ENCODE results near the gene SMYD3. TPM values are rescaled to one million over a fixed set of nuclear protein-coding genes. Genes with fewer than 3 reads are reported as not detected.

Gene SMYD3
- total and polyA plus RNA-seq, 9 donors = 10.8 to 24.0 (median 13.7) TPM

DNA sequence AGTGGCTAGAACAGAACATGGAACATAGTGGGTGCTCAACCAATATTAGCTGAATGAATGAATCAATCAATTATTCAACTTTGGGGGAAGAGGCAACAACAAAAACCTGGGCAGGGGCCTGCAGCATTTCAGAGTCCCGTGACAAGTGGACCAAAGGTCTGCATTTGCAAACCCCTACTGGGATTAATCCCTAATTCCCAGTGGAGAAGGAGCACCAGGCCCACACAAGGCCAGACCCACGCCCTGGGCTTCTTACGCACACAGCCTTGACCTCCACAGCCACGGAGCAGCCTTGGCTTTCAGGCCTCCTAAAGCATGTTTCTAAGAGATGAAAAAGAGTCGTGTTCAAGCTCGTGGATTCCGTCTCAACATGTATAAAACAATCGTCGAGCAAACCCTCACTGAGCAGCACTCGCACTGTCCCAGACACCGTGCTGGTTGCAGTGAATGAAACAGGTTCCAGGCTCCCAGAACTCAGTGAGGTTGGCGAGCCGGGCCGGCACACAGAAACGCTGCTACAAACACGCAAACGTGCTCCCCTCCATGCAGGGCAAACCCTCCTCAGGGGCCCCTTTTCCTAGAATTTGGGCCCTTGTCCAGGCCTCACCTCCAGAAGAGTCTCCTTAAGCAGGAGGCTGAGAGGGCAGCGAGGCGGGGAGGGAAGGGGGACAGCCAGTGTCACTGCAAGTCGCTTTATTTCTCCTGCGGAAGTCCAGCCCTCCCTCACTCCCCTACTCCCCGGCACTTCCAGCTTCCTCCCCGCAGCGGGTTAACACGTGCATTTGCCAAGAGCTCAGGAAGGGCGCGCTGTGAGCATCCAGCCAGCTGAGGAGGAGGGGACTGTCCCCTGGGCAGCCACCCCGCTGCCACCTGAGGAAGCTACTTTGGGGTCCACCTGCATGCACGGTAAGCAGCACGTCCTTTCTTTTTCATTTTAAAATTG lies 795.8 kb downstream of the SMYD3 start:
- DNase-seq = no peak
- WGBS, 3 donors = 60 to 72% (median 65%) methylated on average over 30 of the region's 30 CpGs

DNA sequence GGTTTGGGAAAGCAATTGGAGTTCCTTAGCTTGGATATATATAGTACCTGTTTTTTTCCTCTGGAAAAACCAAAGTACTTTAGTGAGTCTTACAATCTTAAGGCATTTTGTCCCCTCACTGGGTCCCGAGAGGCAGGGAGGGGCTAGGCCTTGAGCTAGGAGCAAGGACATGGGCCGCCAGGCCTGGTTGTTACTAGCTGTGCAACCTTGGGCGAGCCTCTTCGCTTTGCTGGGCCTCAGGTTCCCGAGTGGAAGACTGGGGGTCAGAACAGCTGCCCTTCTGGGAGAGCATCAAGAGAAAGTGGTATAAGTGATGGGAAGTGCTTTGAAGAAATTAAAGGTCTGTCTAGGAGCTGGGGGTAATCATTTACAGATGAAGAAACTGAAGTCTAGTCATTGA lies 799.1 kb downstream of the SMYD3 start:
- no peaks in the 10 kb centered on the region for H3K4me1 ChIP-seq (ENCODE audit: insufficient read depth)
- no peaks in the 10 kb centered on the region for H3K36me3 ChIP-seq
- TF ChIP-seq POLR2A (IDR thresholded peaks at IDR 0.05) (no peak), EP300 (IDR thresholded peaks at IDR 0.05) (no peak)
- TF ChIP-seq, protein P1, sequence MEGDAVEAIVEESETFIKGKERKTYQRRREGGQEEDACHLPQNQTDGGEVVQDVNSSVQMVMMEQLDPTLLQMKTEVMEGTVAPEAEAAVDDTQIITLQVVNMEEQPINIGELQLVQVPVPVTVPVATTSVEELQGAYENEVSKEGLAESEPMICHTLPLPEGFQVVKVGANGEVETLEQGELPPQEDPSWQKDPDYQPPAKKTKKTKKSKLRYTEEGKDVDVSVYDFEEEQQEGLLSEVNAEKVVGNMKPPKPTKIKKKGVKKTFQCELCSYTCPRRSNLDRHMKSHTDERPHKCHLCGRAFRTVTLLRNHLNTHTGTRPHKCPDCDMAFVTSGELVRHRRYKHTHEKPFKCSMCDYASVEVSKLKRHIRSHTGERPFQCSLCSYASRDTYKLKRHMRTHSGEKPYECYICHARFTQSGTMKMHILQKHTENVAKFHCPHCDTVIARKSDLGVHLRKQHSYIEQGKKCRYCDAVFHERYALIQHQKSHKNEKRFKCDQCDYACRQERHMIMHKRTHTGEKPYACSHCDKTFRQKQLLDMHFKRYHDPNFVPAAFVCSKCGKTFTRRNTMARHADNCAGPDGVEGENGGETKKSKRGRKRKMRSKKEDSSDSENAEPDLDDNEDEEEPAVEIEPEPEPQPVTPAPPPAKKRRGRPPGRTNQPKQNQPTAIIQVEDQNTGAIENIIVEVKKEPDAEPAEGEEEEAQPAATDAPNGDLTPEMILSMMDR (IDR thresholded peaks at IDR 0.05) = no peak
- H3K9me3 ChIP-seq = no peaks in the 10 kb centered on the region
- H3K27me3 ChIP-seq = no peaks in the 10 kb centered on the region
- 91 to 93% (median 91%) methylated on average over 5 of the region's 5 CpGs for WGBS, 3 donors
- H3K4me3 ChIP-seq = no peak overlapping the region
- H3K27ac ChIP-seq = no peak overlapping the region
- no peak for DNase-seq
- intact Hi-C loops (cut with DNase I) = no loop called here

More for the DNA sequence above, 795.8 kb downstream of the SMYD3 start:
- Histone ChIP-seq H3K27ac (no peak overlapping the region), H3K27me3 (no peaks in the 10 kb centered on the region), H3K4me3 (no peak overlapping the region), H3K4me1 (ENCODE audit: insufficient read depth) (no peaks in the 10 kb centered on the region), H3K9me3 (no peaks in the 10 kb centered on the region), H3K36me3 (no peaks in the 10 kb centered on the region)
- intact Hi-C loops (cut with DNase I) = no loop called here
- TF ChIP-seq, protein P1 (IDR thresholded peaks at IDR 0.05) = no peak
- no peak for TF ChIP-seq POLR2A (IDR thresholded peaks at IDR 0.05)
- TF ChIP-seq EP300 (IDR thresholded peaks at IDR 0.05) = no peak

DNA sequence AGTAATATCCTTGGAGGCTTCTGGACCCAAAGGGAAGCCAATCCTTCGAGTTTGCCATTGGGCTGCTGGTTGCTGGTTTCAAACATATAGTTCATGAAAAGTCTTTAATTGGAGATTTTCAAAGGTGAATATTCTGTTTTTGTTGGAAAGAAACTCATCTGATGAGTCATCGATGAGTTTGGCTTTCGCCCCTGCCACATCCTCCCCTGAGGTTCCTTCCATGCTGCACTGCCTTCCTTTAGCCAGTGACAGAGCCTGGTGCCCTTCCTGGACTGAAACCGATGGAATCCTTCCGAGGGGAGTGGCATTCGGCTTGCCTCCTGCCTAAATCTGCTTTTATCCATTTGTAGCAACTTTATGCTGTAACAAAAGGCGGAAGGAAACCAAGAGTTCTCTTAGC lies 802.3 kb downstream of the SMYD3 start:
- TF ChIP-seq POLR2A (IDR thresholded peaks at IDR 0.05) = no peak
- TF ChIP-seq EP300 (IDR thresholded peaks at IDR 0.05) = no peak
- Histone ChIP-seq H3K27me3 (no peaks in the 10 kb centered on the region), H3K27ac (no peak overlapping the region), H3K36me3 (no peaks in the 10 kb centered on the region), H3K4me1 (ENCODE audit: insufficient read depth) (no peaks in the 10 kb centered on the region), H3K4me3 (no peak overlapping the region), H3K9me3 (no peaks in the 10 kb centered on the region)
- DNase-seq = no peak
- intact Hi-C loops (cut with DNase I) = no loop called here
- 80 to 84% (median 81%) methylated on average over 7 of the region's 7 CpGs for WGBS, 3 donors

DNA sequence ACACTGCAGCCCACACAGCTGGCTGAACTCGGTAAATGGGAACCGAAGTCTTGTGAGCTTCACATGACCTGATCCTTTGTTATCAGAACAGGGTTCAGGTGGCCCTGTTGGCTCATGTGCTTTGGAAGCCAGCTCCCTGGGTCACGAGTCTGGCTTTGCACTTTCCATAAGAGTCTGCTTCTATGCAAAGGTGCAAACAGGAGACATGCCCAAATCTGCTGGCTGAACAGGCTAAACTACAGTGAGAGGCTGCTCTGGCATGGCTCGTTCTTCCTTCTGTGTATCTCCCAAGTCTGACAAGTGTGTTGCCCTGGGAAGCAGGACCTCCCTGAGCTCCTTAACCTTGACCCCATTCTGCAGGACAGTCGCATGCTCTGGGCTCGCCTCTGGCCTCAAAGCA lies 802.7 kb downstream of the SMYD3 start:
- Histone ChIP-seq H3K36me3 (no peaks in the 10 kb centered on the region), H3K27ac (no peak overlapping the region), H3K4me1 (ENCODE audit: insufficient read depth) (no peaks in the 10 kb centered on the region), H3K4me3 (no peak overlapping the region), H3K9me3 (no peaks in the 10 kb centered on the region), H3K27me3 (no peaks in the 10 kb centered on the region)
- 64 to 76% (median 69%) methylated on average over 6 of the region's 6 CpGs for WGBS, 3 donors
- TF ChIP-seq POLR2A (IDR thresholded peaks at IDR 0.05) (no peak), EP300 (IDR thresholded peaks at IDR 0.05) (no peak)
- TF ChIP-seq, protein P1 (IDR thresholded peaks at IDR 0.05) = no peak
- DNase-seq = no peak
- intact Hi-C loops (cut with DNase I) = no loop called here

DNA sequence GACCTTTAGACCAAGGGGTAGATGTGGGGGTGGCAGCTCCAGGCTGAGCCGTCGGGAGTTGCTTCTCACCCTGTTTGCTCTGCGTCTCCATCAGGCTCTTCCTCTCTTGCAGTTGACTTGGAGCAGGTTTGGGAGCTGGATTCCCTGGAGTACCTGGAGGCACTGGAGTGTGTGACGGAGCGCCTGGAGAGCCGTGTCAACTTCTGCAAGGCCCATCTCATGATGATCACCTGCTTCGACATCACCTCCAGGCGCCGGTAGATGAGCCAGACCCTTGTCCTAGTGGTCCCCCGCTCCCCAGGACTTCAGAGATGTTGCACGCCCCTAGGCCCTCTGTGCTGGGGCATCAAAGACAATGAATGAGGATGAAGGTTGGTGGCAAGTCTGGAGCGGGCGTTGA lies 804.7 kb downstream of the SMYD3 start:
- no peak overlapping the region for H3K27ac ChIP-seq
- no peaks in the 10 kb centered on the region for H3K9me3 ChIP-seq
- no peaks in the 10 kb centered on the region for H3K36me3 ChIP-seq
- intact Hi-C loops (cut with DNase I) = no loop called here
- H3K27me3 ChIP-seq = no peaks in the 10 kb centered on the region
- H3K4me1 ChIP-seq (ENCODE audit: insufficient read depth) = no peaks in the 10 kb centered on the region
- no peak for DNase-seq
- H3K4me3 ChIP-seq = no peak overlapping the region
- TF ChIP-seq, protein P1 (IDR thresholded peaks at IDR 0.05) = no peak
- TF ChIP-seq POLR2A (IDR thresholded peaks at IDR 0.05) (no peak), EP300 (IDR thresholded peaks at IDR 0.05) (no peak)
- 94 to 97% (median 96%) methylated on average over 13 of the region's 13 CpGs for WGBS, 3 donors
